Ovary (tissue), 3 donors: ENCODE data around the gene EXT2.

Experiments
- EP300 ChIP-seq: sonication (generic); formaldehyde crosslinking; IDR thresholded peaks from one replicate; pipeline ENCODE4 v1.6.1; 2017; ENCODE audit warnings: antibody characterized with exemption
- POLR2A ChIP-seq: fragments of 450-650 bp; IDR thresholded peaks from one replicate; pipeline ENCODE4 v1.6.1; 2017; ENCODE audit warnings: antibody characterized with exemption, mild to moderate bottlenecking, moderate library complexity
- TF ChIP-seq, protein P1 (sequence below), 3 donors: fragments of 450-650 bp in 2 of 3; fragments of 200-600 bp in 1 of 3; IDR thresholded peaks; one replicate each; pipeline versions ENCODE4 v1.5.1 to v1.8.0; 2016 to 2022; ENCODE audit warnings: antibody characterized with exemption in 3 of 3, mild to moderate bottlenecking in 1 of 3
- donor health status: DM: no; HTN: no; CAD: no.

DNA sequence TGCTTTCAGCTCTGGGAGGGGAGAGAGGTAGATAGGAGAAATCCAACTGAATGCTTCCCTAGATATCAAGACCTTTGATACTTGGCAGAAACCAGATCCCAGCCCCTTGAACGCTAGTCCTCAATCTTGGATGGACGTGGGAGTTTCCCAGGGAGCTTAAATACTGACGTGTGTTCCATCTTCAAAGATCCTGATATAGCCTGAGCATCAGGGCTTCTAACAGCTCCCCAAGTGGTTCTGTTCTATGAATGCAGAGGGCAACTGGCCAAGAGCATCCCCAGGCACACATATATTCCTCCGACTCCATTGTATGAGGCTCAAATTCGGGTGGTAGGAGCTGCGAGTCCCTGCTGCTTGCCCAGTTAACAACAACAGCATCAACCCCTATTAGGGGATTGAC is 38.1 kb upstream of the EXT2 start:
- TF ChIP-seq, protein P1, sequence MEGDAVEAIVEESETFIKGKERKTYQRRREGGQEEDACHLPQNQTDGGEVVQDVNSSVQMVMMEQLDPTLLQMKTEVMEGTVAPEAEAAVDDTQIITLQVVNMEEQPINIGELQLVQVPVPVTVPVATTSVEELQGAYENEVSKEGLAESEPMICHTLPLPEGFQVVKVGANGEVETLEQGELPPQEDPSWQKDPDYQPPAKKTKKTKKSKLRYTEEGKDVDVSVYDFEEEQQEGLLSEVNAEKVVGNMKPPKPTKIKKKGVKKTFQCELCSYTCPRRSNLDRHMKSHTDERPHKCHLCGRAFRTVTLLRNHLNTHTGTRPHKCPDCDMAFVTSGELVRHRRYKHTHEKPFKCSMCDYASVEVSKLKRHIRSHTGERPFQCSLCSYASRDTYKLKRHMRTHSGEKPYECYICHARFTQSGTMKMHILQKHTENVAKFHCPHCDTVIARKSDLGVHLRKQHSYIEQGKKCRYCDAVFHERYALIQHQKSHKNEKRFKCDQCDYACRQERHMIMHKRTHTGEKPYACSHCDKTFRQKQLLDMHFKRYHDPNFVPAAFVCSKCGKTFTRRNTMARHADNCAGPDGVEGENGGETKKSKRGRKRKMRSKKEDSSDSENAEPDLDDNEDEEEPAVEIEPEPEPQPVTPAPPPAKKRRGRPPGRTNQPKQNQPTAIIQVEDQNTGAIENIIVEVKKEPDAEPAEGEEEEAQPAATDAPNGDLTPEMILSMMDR (IDR thresholded peaks at IDR 0.05) = no peak
- no peak for TF ChIP-seq POLR2A
- TF ChIP-seq EP300 = no peak
